Measurements from ENCODE around the gene KCTD13. TPM values are rescaled to one million over a fixed set of nuclear protein-coding genes. Genes with fewer than 3 reads are reported as not detected.
"Not testable (repeated sequence)": the region's sequence is repeated elsewhere in the genome, so short reads cannot be mapped to it uniquely, and the experiment has no call there.

KCTD13 gene
- total and polyA plus RNA-seq, 4 donors = 2.7 to 13.1 (median 3.7) TPM

- Histone ChIP-seq H3K27ac (ENCODE audit: low read depth in 1 of 2, low read length in 2 of 2) (no peak overlapping the region), H3K36me3 (ENCODE audit: control insufficient read depth in 4 of 4, insufficient read depth in 3 of 4, low read depth in 1 of 4, low read length in 3 of 4) (no peaks in the 10 kb centered on the region), H3K4me3 (ENCODE audit: low read depth in 1 of 3, low read length in 3 of 3) (no peak overlapping the region), H3K9me3 (ENCODE audit: control insufficient read depth in 4 of 4, low read length in 3 of 4) (no peaks in the 10 kb centered on the region), H3K4me1 (ENCODE audit: control insufficient read depth in 4 of 4, insufficient read depth in 4 of 4, low read length in 3 of 4) (peaks cover 0 to 2% (median 0%) of the 10 kb centered on the region in 4 donors), H3K9ac (ENCODE audit: low read depth in 1 of 2, low read length in 2 of 2) (no peak overlapping the region), H3K27me3 (ENCODE audit: control insufficient read depth in 4 of 4, insufficient read depth in 4 of 4, low read length in 3 of 4) (no peaks in the 10 kb centered on the region)
- TF ChIP-seq HNF4A (conservative IDR thresholded peaks at IDR 0.05) (peak in 1 of 2 donors; percentile 19), NR2F2 (IDR thresholded peaks at IDR 0.05) (peak; percentile 73), CTCF (IDR thresholded peaks at IDR 0.05; ENCODE audit: low read depth, low read length, missing input control) (no peak), FOXA1 (IDR thresholded peaks at IDR 0.05) (no peak)
- WGBS = 56% methylated on average over 10 of the region's 10 CpGs
- no peak for DNase-seq (ENCODE audit: low spot score)
These were observed 34.2 kb downstream of the KCTD13 start for GRCh38 chr16:29891525-29892457.

- not testable (repeated sequence) for H3K27ac ChIP-seq (ENCODE audit: low read depth in 1 of 2, low read length in 2 of 2); H3K36me3 ChIP-seq (ENCODE audit: control insufficient read depth in 4 of 4, insufficient read depth in 3 of 4, low read depth in 1 of 4, low read length in 3 of 4); H3K27me3 ChIP-seq (ENCODE audit: control insufficient read depth in 4 of 4, insufficient read depth in 4 of 4, low read length in 3 of 4); H3K4me1 ChIP-seq (ENCODE audit: control insufficient read depth in 4 of 4, insufficient read depth in 4 of 4, low read length in 3 of 4); H3K4me3 ChIP-seq (ENCODE audit: low read depth in 1 of 3, low read length in 3 of 3); H3K9me3 ChIP-seq (ENCODE audit: control insufficient read depth in 4 of 4, low read length in 3 of 4); H3K9ac ChIP-seq (ENCODE audit: low read depth in 1 of 2, low read length in 2 of 2); DNase-seq (ENCODE audit: low spot score)
- 97% methylated on average over 3 of the region's 3 CpGs for WGBS
These were observed 36.7 kb downstream of the KCTD13 start for GRCh38 chr16:29889372-29889771.

- no peak overlapping the region for H3K27ac ChIP-seq (ENCODE audit: low read depth in 1 of 2, low read length in 2 of 2)
- H3K4me1 ChIP-seq (ENCODE audit: control insufficient read depth in 4 of 4, insufficient read depth in 4 of 4, low read length in 3 of 4) = no peaks in the 10 kb centered on the region
- no peak overlapping the region for H3K9ac ChIP-seq (ENCODE audit: low read depth in 1 of 2, low read length in 2 of 2)
- H3K4me3 ChIP-seq (ENCODE audit: low read depth in 1 of 3, low read length in 3 of 3) = no peak overlapping the region
- H3K9me3 ChIP-seq (ENCODE audit: control insufficient read depth in 4 of 4, low read length in 3 of 4) = no peaks in the 10 kb centered on the region
- TF ChIP-seq YY1 (IDR thresholded peaks at IDR 0.05) (no peak), FOXA1 (IDR thresholded peaks at IDR 0.05) (no peak), NR2F2 (IDR thresholded peaks at IDR 0.05) (no peak), SP1 (IDR thresholded peaks at IDR 0.05) (no peak), ATF3 (IDR thresholded peaks at IDR 0.05) (no peak), MAX (IDR thresholded peaks at IDR 0.05) (no peak), TAF1 (conservative IDR thresholded peaks at IDR 0.05) (no peak), REST (IDR thresholded peaks at IDR 0.05) (no peak)
- no peak for DNase-seq (ENCODE audit: low spot score)
- H3K27me3 ChIP-seq (ENCODE audit: control insufficient read depth in 4 of 4, insufficient read depth in 4 of 4, low read length in 3 of 4) = peaks cover 0 to 2% (median 0%) of the 10 kb centered on the region in 4 donors
- WGBS = 86% methylated on average over 6 of the region's 6 CpGs
- no peaks in the 10 kb centered on the region for H3K36me3 ChIP-seq (ENCODE audit: control insufficient read depth in 4 of 4, insufficient read depth in 3 of 4, low read depth in 1 of 4, low read length in 3 of 4)
These were observed 42.0 kb downstream of the KCTD13 start for GRCh38 chr16:29883987-29884386.
